CD14-positive monocyte (primary cell): Measurements from ENCODE around the gene PSRC1. TPM values are rescaled to one million over a fixed set of nuclear protein-coding genes. Genes with fewer than 3 reads are reported as not detected.

Experiments
- DNase-seq, 3 donors: peaks; one replicate each; pipeline ENCODE4 v3.0.0-alpha.2; 2011 to 2022
- H2AFZ ChIP-seq: 2 replicates; pipeline ENCODE4 v1.6.0; 2012; ENCODE audit warnings: mild to moderate bottlenecking, low read depth, low read length, inconsistent platforms; ENCODE audit not compliant: insufficient read depth, poor library complexity, severe bottlenecking
- H3K27ac ChIP-seq, 2 donors: 1 replicate in 1 of 2; 2 replicates in 1 of 2; pipeline ENCODE4 v1.5.1; 2012 to 2013; ENCODE audit warnings: low read length in 2 of 2, control low read depth in 1 of 2, inconsistent platforms in 1 of 2, low read depth in 1 of 2, mild to moderate bottlenecking in 1 of 2
- H3K27me3 ChIP-seq, 2 donors: one replicate each; pipeline versions ENCODE4 v1.6.0 to v1.6.1; 2011 to 2013; ENCODE audit warnings: low read length in 2 of 2; ENCODE audit not compliant: control insufficient read depth in 2 of 2, insufficient read depth in 2 of 2
- H3K36me3 ChIP-seq, 2 donors: replicated peaks in 1 of 2; 1 replicate in 1 of 2; 2 replicates in 1 of 2; pipeline versions ENCODE4 v1.5.1 to v1.6.1; 2012 to 2013; ENCODE audit warnings: low read length in 2 of 2, control low read depth in 1 of 2, inconsistent platforms in 1 of 2, mild to moderate bottlenecking in 1 of 2; ENCODE audit not compliant: insufficient read depth in 2 of 2, control insufficient read depth in 1 of 2
- H3K4me1 ChIP-seq, 2 donors: 1 replicate in 1 of 2; 2 replicates in 1 of 2; pipeline versions ENCODE4 v1.5.1 to v1.6.1; 2012 to 2013; ENCODE audit warnings: low read length in 2 of 2, control low read depth in 1 of 2, inconsistent platforms in 1 of 2, mild to moderate bottlenecking in 1 of 2, moderate library complexity in 1 of 2; ENCODE audit not compliant: insufficient read depth in 2 of 2, control insufficient read depth in 1 of 2
- H3K4me2 ChIP-seq: replicated peaks from 2 replicates; pipeline ENCODE3; 2012; ENCODE audit warnings: low read length, moderate library complexity, mild to moderate bottlenecking; ENCODE audit not compliant: poor library complexity, severe bottlenecking; ENCODE audit errors: extremely low read depth
- H3K4me3 ChIP-seq, 3 experiments: fragments of 200-600 bp in 1 of 3; sonication (generic) in 1 of 3; replicated peaks in 1 of 3; 1 replicate in 2 of 3; 2 replicates in 1 of 3; pipeline ENCODE4 v1.5.1; 2011 to 2013; ENCODE audit warnings: low read length in 3 of 3, mild to moderate bottlenecking in 3 of 3, control low read depth in 2 of 3, low read depth in 2 of 3, inconsistent platforms in 1 of 3, moderate library complexity in 1 of 3
- H3K79me2 ChIP-seq: 2 replicates; pipeline ENCODE4 v1.6.0; 2012; ENCODE audit warnings: mild to moderate bottlenecking, control low read depth, inconsistent platforms, low read length, moderate library complexity; ENCODE audit not compliant: insufficient read depth
- H3K9ac ChIP-seq: 2 replicates; pipeline ENCODE4 v1.6.0; 2017; ENCODE audit warnings: low read length, mild to moderate bottlenecking; ENCODE audit not compliant: insufficient read depth, poor library complexity, severe bottlenecking
- H3K9me3 ChIP-seq, 2 donors: replicated peaks in 1 of 2; 1 replicate in 1 of 2; 2 replicates in 1 of 2; pipeline versions ENCODE4 v1.5.1 to v1.6.1; 2012 to 2013; ENCODE audit warnings: low read length in 2 of 2, control low read depth in 1 of 2; ENCODE audit not compliant: control insufficient read depth in 1 of 2, insufficient read depth in 1 of 2
- H4K20me1 ChIP-seq: 2 replicates; pipeline ENCODE4 v1.6.0; 2012; ENCODE audit warnings: mild to moderate bottlenecking, low read length, control low read depth, moderate library complexity; ENCODE audit not compliant: insufficient read depth
- H3K27ac Mint-ChIP-seq, 7 donors: one replicate each; pipeline ENCODE4 v1.8.0; 2020; ENCODE audit warnings: mild to moderate bottlenecking in 7 of 7, mixed read lengths in 7 of 7, moderate library complexity in 6 of 7, inconsistent platforms in 2 of 7
- H3K27me3 Mint-ChIP-seq, 3 donors: one replicate each; pipeline ENCODE4 v1.8.0; 2021 to 2022; ENCODE audit warnings: low read depth in 3 of 3, mild to moderate bottlenecking in 3 of 3, mixed read lengths in 3 of 3, moderate library complexity in 3 of 3, inconsistent platforms in 1 of 3
- H3K36me3 Mint-ChIP-seq, 2 donors: one replicate each; pipeline ENCODE4 v1.8.0; 2020; ENCODE audit warnings: mixed read lengths in 2 of 2, inconsistent platforms in 1 of 2, mild to moderate bottlenecking in 1 of 2
- H3K4me1 Mint-ChIP-seq: one replicate; pipeline ENCODE4 v1.8.0; 2020; ENCODE audit warnings: mild to moderate bottlenecking, mixed read lengths
- H3K4me3 Mint-ChIP-seq, 2 donors: one replicate each; pipeline ENCODE4 v1.8.0; 2020; ENCODE audit warnings: mild to moderate bottlenecking in 2 of 2, mixed read lengths in 2 of 2, moderate library complexity in 1 of 2
- H3K9me3 Mint-ChIP-seq, 7 donors: one replicate each; pipeline ENCODE4 v1.8.0; 2020 to 2022; ENCODE audit warnings: mixed read lengths in 7 of 7, mild to moderate bottlenecking in 6 of 7, moderate library complexity in 6 of 7, inconsistent platforms in 2 of 7
- CTCF ChIP-seq: fragments of 200-600 bp; IDR thresholded peaks from one replicate; pipeline ENCODE4 v1.8.0; 2022; ENCODE audit warnings: antibody characterized with exemption, mild to moderate bottlenecking
- WGBS: methylation state at CpG from one replicate; pipeline ENCODE4 v1.1.5; 2013; ENCODE audit warnings: missing lambda C conversion rate; ENCODE audit not compliant: insufficient coverage; 5-methylcytosine and 5-hydroxymethylcytosine counted together
- intact Hi-C, 2 donors: fragments of 100-400 bp; cut with micrococcal nuclease; formaldehyde crosslinking; loops; one replicate each; pipeline versions ENCODE4 v1.15.0 to v1.15.1; 2023
- polyA plus RNA-seq, 3 donors: library from polyadenylated mRNA; depleted of rRNA in 1 of 3; unstranded in 2 of 3; stranded (reverse) in 1 of 3; fragments of 300-500 nt in 2 of 3; fragments of >200 nt in 1 of 3; fragmentation: Illumina TruSeq in 2 of 3; gene quantifications; 1 replicate in 2 of 3; 2 replicates in 1 of 3; pipeline ENCODE4 v1.2.3, GENCODE V29; 2012 to 2021

Gene PSRC1
- polyA plus RNA-seq, 3 donors: 5.8 to 25.5 (median 7.1) TPM

GRCh38 chr1:109327285-109327684 is 44.3 kb upstream of the PSRC1 start:
- no peaks in the 10 kb centered on the region for H3K27me3 Mint-ChIP-seq
- no peaks in the 10 kb centered on the region for H3K4me1 ChIP-seq
- H3K4me3 ChIP-seq: no peak overlapping the region
- H2AFZ ChIP-seq: no peak overlapping the region
- H3K36me3 ChIP-seq: peaks cover 87 to 93% of the 10 kb centered on the region in 2 donors
- DNase-seq: no peak
- WGBS: no CpG with 5 or more reads among the region's 5 CpGs
- intact Hi-C loops: no loop called here
- H3K4me2 ChIP-seq: no peak overlapping the region
- no peaks in the 10 kb centered on the region for H3K79me2 ChIP-seq
- no peak overlapping the region for H3K27ac Mint-ChIP-seq
- H3K9me3 ChIP-seq: peaks cover 3 to 22% of the 10 kb centered on the region in 2 donors
- no peaks in the 10 kb centered on the region for H3K4me1 Mint-ChIP-seq
- no peaks in the 10 kb centered on the region for H4K20me1 ChIP-seq
- H3K27me3 ChIP-seq: no peaks in the 10 kb centered on the region
- TF ChIP-seq CTCF: no peak
- H3K27ac ChIP-seq: no peak overlapping the region
- H3K4me3 Mint-ChIP-seq: no peak overlapping the region
- H3K9ac ChIP-seq: no peak overlapping the region
- peaks cover 13 to 24% (median 21%) of the 10 kb centered on the region in 7 donors for H3K9me3 Mint-ChIP-seq
- H3K36me3 Mint-ChIP-seq: peaks cover 84 to 95% of the 10 kb centered on the region in 2 donors

- no peak overlapping the region for H3K9ac ChIP-seq
- no peaks in the 10 kb centered on the region for H3K79me2 ChIP-seq
- Mint-ChIP-seq H3K27me3 (peaks cover 0 to 5% (median 0%) of the 10 kb centered on the region in 3 donors), H3K4me3 (no peak overlapping the region), H3K36me3 (peaks cover 86 to 96% of the 10 kb centered on the region in 2 donors), H3K4me1 (no peaks in the 10 kb centered on the region), H3K9me3 (no peaks in the 10 kb centered on the region), H3K27ac (peak overlapping the region in 1 of 7 donors; percentile 51)
- WGBS: 100% methylated on average over 4 of the region's 6 CpGs
- no peaks in the 10 kb centered on the region for H4K20me1 ChIP-seq
- H2AFZ ChIP-seq: no peak overlapping the region
- H3K36me3 ChIP-seq: peaks cover 93 to 94% of the 10 kb centered on the region in 2 donors
- no peak for TF ChIP-seq CTCF
- no peaks in the 10 kb centered on the region for H3K27me3 ChIP-seq
- no peak overlapping the region for H3K4me2 ChIP-seq
- H3K4me1 ChIP-seq: no peaks in the 10 kb centered on the region
- intact Hi-C loops: no loop called here
- H3K9me3 ChIP-seq: no peaks in the 10 kb centered on the region
- no peak overlapping the region for H3K27ac ChIP-seq
- H3K4me3 ChIP-seq: no peak overlapping the region
- no peak for DNase-seq
These were observed 40.0 kb upstream of the PSRC1 start for GRCh38 chr1:109322974-109323373.
